HG03469 (cell line): ENCODE measurements around the gene SHISA9.
"Not testable (repeated sequence)": the region's sequence is repeated elsewhere in the genome, so short reads cannot be mapped to it uniquely, and the experiment has no call there.

Experiments used
- ATAC-seq: cut with Tn5 transposase; IDR thresholded peaks from one replicate; pipeline ENCODE4 v1.9.1; 2021; ENCODE audit warnings: mild to moderate bottlenecking, moderate library complexity, moderate number of reproducible peaks; ENCODE audit not compliant: unreplicated experiment

The SHISA9 gene

GRCh38 chr16:12899529-12900143 is 1.8 kb upstream of the SHISA9 start:
- ATAC-seq = no peak

GRCh38 chr16:12900156-12900555 is 1.2 kb upstream of the SHISA9 start:
- no peak for ATAC-seq

GRCh38 chr16:12900599-12901203 is 697 bp upstream of the SHISA9 start:
- ATAC-seq = no peak

GRCh38 chr16:12901204-12901596 is 198 bp upstream of the SHISA9 start:
- ATAC-seq = no peak

DNA sequence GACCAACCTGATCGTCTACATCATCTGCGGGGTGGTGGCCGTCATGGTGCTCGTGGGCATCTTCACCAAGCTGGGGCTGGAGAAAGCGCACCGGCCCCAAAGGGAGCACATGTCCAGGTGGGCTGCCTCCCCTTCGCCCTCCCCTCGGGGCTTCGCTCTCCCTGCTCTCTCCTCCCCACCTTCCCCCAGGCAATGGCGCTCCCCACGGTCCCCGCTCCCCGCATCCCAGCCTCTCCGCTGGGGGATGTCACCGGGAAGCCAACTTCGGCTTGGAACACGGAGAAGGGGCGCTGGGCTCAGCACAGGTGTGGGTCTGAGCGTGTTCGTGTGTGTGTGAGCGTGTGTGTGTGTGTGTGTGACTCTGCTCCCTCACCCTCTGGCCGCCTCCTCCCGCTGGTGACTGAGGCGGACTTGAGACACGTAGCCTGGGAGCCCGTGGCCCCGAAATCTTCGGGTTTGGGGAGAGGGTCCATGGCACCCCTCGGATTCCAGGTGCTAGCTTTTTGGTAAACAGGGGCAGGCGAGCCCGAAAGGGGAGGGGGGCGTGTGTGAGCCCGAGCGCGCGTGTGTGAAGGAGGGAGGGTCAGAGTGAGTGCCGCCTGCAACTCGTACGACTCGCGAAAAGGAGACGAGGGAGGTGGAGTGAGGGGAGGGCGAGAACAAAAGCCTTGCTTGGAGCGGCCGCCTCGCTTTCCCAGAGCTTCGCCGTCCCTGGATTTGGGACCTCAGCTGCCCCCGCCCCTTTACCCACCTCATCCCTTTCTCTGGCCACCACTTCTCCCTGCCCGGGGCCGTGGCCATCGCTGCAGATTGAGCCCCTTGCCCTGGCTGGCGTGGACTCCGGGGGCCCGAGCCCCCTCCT is 1.3 kb downstream of the SHISA9 start:
- no peak for ATAC-seq

GRCh38 chr16:12903407-12904328 is 2.3 kb downstream of the SHISA9 start:
- no peak for ATAC-seq

DNA sequence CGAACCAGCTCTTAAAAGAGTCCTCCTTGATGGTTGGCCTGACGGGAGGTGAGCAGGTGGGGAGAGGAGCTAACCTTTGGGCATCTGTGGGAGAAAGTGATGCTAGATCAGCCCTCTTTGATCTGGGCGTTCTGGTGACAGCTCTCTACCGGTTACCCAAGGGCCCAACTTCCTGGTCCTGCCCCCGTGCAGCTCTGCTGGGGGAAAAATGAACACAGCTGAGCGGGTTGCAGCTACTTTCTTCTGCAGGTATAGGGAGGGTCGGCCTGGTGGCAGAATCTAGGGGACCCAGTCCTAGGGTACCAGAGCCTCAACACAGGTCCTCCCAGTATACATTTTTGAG is 2.9 kb downstream of the SHISA9 start:
- no peak for ATAC-seq

DNA sequence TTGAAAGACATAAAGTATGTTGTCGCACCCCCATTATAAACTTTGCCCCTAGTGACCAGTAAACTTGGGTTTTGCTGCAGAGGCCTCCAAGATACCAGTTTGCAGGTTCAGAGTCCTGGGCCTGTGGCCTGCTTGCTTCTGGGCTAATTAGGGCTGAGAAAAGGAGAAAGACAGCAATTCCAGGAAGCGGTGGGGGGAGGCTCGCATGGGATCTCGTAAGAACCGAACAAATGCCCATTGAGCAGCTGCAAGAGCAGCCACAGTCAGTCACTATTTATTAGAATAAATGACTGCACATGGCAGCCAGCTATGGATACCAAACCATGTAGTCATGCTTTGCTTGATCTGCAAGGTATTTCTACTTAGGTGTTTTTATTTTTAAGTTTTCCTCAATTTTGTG is 4.9 kb downstream of the SHISA9 start:
- ATAC-seq = no peak

- no peak for ATAC-seq
These were observed 5.5 kb downstream of the SHISA9 start for GRCh38 chr16:12906765-12907516.

GRCh38 chr16:12907670-12908233 is 6.4 kb downstream of the SHISA9 start:
- ATAC-seq = no peak

DNA sequence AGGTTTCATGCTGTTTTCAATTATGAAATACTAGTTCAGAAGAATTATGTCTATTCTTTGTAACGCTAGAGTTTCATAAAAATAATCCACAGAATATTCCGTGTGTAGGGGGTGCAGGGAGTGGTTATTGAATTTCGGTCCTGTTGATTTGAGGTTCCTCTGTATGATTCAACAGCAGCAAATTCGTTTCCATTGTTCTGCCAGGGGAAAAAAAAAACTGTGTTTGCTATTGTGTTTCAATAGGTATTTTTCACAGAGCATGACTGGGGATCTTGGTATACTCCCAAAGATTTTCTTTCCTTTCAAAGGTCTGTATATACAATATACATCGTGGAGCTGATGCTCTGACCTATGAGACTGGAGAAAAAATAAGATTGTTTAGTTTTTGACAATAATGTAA is 15.8 kb downstream of the SHISA9 start:
- no peak for ATAC-seq

DNA sequence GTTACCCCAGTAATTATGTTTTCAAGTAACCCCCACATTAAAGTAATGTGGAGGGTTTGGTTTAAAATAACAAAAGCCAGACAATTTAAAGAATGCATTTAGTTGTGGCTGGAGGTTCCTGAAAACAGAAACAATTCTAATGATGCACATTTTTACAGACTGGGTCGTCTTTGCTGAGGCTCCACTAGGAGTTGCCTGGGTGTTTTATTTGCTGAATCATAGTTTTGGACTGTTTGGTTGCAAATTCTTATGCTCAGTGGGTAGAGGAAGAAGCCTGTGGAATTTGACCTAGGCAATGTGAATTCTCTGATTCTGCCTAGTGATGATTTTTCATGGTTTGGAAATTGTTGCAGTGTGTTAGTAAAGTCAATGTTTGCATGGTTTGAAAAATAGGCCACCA is 16.3 kb downstream of the SHISA9 start:
- ATAC-seq = no peak

GRCh38 chr16:12920739-12921138 is 19.3 kb downstream of the SHISA9 start:
- no peak for ATAC-seq

DNA sequence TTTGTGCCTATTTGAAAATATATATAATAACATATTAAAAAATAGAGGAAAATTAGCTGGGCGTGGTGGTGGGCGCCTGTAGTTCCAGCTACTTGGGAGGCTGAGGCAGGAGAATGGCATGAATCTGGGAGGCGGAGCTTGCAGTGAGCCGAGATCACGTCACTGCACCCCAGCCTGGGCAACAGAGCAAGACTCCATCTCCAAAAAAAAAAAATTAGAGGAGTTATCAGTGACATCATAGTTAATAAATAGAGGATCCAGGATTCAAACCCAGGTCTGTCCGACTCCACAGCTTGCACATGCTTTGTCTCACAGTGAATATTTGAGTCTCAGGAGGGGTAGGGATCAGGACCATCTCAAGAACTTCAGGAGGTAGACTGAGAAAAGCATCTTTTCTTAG is 22.2 kb downstream of the SHISA9 start:
- not testable (repeated sequence) for ATAC-seq

DNA sequence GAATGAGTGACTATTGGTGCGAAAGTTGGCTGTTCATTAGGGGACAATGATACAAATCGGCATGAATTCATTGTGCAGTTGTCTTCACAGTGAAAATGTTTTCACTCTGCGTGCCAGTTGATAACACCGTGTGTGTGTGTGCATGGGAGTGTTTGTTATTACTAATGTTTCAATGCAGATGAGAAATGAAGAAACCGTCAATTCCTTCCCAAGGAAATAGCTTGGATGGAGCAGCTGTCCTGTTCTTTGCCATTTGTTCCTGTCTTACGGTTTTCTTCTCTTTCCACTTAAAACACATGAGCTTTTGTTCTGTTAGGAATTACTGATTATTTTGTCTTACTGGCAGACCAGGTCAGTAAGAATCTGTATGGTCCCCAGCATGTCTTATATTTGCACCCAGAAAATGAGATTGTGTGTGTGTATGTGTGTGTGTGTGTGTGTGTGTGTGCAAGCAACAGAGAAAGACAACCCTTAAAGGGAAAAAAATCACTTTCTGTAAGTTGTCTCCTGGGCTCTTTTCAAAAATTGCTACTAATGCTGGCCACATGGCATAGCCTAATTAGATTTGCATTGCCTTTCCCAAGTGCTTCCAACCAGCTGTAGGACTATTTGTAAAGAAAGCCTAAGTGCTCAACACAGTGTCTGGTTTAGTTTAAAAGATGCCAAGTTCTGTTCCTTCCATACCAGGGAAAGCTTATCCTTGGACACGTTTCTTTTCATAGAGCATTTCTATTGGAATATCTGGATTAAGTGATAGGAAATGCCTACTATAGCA is 23.8 kb downstream of the SHISA9 start:
- no peak for ATAC-seq

DNA sequence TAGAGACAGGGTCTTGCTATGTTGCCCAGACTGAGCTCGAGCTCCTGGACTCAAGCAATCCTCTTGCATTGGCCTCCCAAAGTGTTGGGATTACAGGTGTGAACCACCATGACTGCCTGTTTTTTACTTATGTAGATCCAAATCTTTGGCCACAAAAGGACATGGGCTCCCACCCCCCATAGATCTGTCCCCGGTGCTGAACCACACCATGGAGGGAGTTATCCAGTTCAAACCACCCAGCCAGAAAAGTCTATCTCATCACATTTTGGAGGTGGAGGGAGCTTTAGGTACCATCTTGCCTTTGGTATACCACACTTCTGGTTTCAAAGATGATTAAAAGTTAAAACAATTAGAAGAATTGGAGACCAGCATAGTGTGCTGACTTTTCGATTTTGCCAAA is 26.2 kb downstream of the SHISA9 start:
- no peak for ATAC-seq

GRCh38 chr16:12930881-12931280 is 29.5 kb downstream of the SHISA9 start:
- ATAC-seq = no peak

DNA sequence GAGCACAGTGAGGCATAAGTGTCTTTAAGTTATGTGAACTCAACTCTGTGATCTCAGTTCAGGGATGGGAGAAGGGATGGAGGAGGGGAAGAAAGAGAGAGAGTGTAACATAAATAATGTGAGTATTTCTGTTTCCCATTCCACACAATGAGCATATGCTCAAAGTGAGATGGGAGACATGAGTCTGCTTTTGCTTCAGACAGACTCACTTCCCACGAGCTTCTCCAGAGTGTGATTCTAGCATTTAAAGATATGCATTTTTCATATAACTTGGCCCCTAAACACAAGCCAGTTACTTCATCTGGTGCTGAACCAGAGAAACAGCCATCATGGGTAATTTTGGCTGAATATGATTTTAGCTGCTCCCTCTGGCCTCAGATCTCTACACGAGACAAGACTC is 35.0 kb downstream of the SHISA9 start:
- no peak for ATAC-seq

DNA sequence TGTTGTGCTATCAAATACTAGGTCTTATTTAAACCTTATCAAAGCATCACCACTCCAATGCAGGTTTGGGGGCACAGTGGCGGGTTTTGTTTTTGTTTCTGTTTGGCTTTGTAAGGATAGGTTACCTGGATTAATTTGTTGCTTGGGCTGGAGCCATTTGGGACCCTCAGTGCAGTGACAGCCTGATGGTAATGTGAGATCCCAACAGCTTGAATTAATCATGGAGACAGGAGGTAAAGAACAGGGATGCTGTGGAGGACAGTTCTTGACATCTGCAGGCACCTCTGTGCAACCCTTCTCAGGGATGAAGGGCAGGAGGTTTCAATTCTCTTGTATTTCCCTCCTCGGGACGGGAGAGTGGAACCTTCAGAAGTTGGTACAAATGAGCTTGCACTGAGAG is 40.5 kb downstream of the SHISA9 start:
- no peak for ATAC-seq
